Neural crest cell (in vitro differentiated cells): ENCODE data around the gene LY6G5C. TPM values are rescaled to one million over a fixed set of nuclear protein-coding genes. Genes with fewer than 3 reads are reported as not detected.

ENCODE experiments used
- DNase-seq: peaks from one replicate; pipeline ENCODE4 v3.0.0; 2021; ENCODE audit warnings: low read depth, mixed read lengths, low spot score
- H3K27ac Mint-ChIP-seq: one replicate; pipeline ENCODE4 v1.8.0; 2021; ENCODE audit warnings: mild to moderate bottlenecking, mixed read lengths; ENCODE audit not compliant: unreplicated experiment
- H3K27me3 Mint-ChIP-seq: 2 replicates; pipeline ENCODE4 v1.8.0; 2021; ENCODE audit warnings: low read depth, mild to moderate bottlenecking, mixed read lengths
- H3K36me3 Mint-ChIP-seq: 2 replicates; pipeline ENCODE4 v1.8.0; 2021; ENCODE audit warnings: low read depth, mild to moderate bottlenecking, mixed read lengths
- H3K4me1 Mint-ChIP-seq: 2 replicates; pipeline ENCODE4 v1.8.0; 2021; ENCODE audit warnings: mixed read lengths
- H3K4me3 Mint-ChIP-seq: one replicate; pipeline ENCODE4 v1.8.0; 2021; ENCODE audit warnings: mild to moderate bottlenecking, mixed read lengths
- H3K9me3 Mint-ChIP-seq: 2 replicates; pipeline ENCODE4 v1.8.0; 2021; ENCODE audit warnings: mixed read lengths
- CTCF ChIP-seq: fragments of 200-600 bp; sonication (generic); conservative IDR thresholded peaks from 2 replicates; pipeline ENCODE4 v1.5.0; 2021; ENCODE audit warnings: antibody characterized with exemption, mild to moderate bottlenecking
- total RNA-seq: library from RNA; stranded (reverse); gene quantifications from 2 replicates; pipeline ENCODE4 v1.2.1, GENCODE V29; 2021

Gene LY6G5C
- total RNA-seq, 1 donor from 2014 or later, result 9.1 TPM

- Mint-ChIP-seq H3K36me3 (peaks cover 28% of the 10 kb centered on the region), H3K4me1 (peaks cover 9% of the 10 kb centered on the region), H3K27ac (no peak within 1 kb of the TSS), H3K9me3 (no peaks in the 10 kb centered on the region), H3K27me3 (peaks cover 3% of the 10 kb centered on the region), H3K4me3 (peak within 1 kb of the TSS; percentile 59)
- TF ChIP-seq CTCF, result no peak
- no peak for DNase-seq
Measured at GRCh38 chr6:31723245-31723979, 42.5 kb upstream of the LY6G5C start, which contains the start of gene MPIG6B. Gene MPIG6B (plus strand): TSS chr6:31723373. CDS start chr6:31723384, 11 bp downstream.

GRCh38 chr6:31722173-31722572, 41.3 kb upstream of the LY6G5C start:
- Mint-ChIP-seq H3K27ac (no peak overlapping the region), H3K27me3 (peaks cover 3% of the 10 kb centered on the region), H3K4me1 (peaks cover 8% of the 10 kb centered on the region), H3K4me3 (peak overlapping the region; percentile 59), H3K9me3 (no peaks in the 10 kb centered on the region), H3K36me3 (peaks cover 22% of the 10 kb centered on the region)
- no peak for TF ChIP-seq CTCF
- no peak for DNase-seq

DNA sequence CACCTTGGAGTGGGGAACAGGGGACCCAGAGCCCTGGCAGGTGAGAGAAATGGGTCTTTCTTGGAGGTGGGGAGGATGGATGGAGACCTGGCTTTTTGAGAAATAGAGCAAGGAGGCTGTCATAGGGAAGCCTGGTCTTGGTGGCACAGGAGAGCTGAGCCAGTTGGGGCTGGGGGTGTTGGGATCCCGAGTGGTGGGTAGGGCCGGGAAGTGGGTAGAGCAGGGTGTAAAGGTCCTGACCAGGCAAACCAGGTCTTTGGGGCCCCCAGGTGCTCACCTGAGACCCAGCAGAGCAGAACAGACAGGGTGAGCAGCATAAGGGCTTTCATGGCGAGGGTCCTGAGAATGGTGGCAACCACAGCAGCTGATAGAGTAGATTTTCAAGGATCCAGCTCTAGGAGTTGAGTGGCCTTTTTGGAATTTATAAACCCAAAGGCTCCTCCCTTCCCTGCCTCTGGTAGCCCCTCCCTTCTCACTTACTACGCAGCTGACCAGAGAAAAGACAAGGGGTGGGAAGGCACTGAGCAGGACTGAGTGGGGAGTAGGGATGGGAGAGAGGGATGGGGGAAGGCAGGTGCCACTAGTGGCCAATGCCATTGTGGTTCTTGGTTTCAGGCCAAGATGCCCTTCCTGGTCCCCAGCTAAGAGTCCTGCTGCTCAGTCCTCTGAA, 40.6 kb upstream of the LY6G5C start, which contains the start of gene LY6G6C:
Gene LY6G6C, minus strand, starts transcription at position 396 of the 670 bp plus-strand sequence. Its CDS starts 67 bp downstream, at position 329.
- peak within 1 kb of the TSS; percentile 59 for H3K4me3 Mint-ChIP-seq
- peaks cover 4% of the 10 kb centered on the region for H3K4me1 Mint-ChIP-seq
- peaks cover 3% of the 10 kb centered on the region for H3K27me3 Mint-ChIP-seq
- no peak within 1 kb of the TSS for H3K27ac Mint-ChIP-seq
- no peak for DNase-seq
- H3K9me3 Mint-ChIP-seq, result no peaks in the 10 kb centered on the region
- no peak for TF ChIP-seq CTCF
- H3K36me3 Mint-ChIP-seq, result peaks cover 18% of the 10 kb centered on the region

- Mint-ChIP-seq H3K36me3 (peaks cover 7% of the 10 kb centered on the region), H3K4me1 (no peaks in the 10 kb centered on the region), H3K9me3 (no peaks in the 10 kb centered on the region), H3K27me3 (peaks cover 3% of the 10 kb centered on the region), H3K4me3 (no peak overlapping the region), H3K27ac (no peak overlapping the region)
- no peak for DNase-seq
- TF ChIP-seq CTCF, result no peak
Measured at GRCh38 chr6:31720196-31720770, 39.4 kb upstream of the LY6G5C start.

DNA sequence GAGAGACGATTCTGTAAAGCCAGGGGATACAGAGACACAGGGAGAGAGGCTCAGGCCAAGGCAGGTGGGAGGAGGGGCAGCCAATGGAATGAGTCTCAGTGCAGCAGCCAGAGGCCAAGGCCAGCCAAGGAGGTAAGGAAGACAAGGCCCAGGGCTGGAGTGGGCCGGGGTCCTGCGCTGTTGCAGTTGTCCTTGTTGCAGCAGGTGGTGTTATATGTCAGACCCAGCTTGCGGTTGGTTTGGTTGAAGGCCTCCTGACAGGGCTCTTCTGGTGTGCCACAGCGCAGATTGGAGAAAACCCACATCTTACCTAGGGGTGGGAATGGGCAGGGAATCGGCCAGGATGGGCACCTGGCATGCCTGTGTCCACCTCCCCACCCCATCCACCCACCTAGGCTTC, 38.1 kb upstream of the LY6G5C start:
- no peak for TF ChIP-seq CTCF
- Mint-ChIP-seq H3K36me3 (peaks cover 3% of the 10 kb centered on the region), H3K4me3 (no peak overlapping the region), H3K4me1 (peaks cover 6% of the 10 kb centered on the region), H3K27ac (no peak overlapping the region), H3K27me3 (peaks cover 3% of the 10 kb centered on the region), H3K9me3 (no peaks in the 10 kb centered on the region)
- no peak for DNase-seq
